Smooth muscle cell (in vitro differentiated cells): ENCODE measurements around the gene ITIH1. TPM values are rescaled to one million over a fixed set of nuclear protein-coding genes. Genes with fewer than 3 reads are reported as not detected.
A peak's percentile ranks its signal among the peaks of the same experiment; 100 is the strongest.

ENCODE experiments used
- DNase-seq: peaks from one replicate; lab custom pipeline; 2025; ENCODE audit not compliant: unreplicated experiment; lab: John Stamatoyannopoulos, UW
- H2AFZ ChIP-seq: fragments of 200-600 bp; sonication (generic); 2 replicates; pipeline ENCODE4 v1.6.0; 2016; ENCODE audit warnings: antibody characterized with exemption, low read depth, mild to moderate bottlenecking
- H3F3A ChIP-seq: fragments of 200-600 bp; sonication (generic); 2 replicates; pipeline ENCODE4 v1.6.0; 2017; ENCODE audit warnings: antibody characterized with exemption, low read depth
- H3K27ac ChIP-seq: fragments of 200-600 bp; sonication (generic); 2 replicates; pipeline ENCODE4 v1.5.1; 2016; ENCODE audit warnings: low read depth, mild to moderate bottlenecking
- H3K27me3 ChIP-seq: fragments of 200-600 bp; sonication (generic); 2 replicates; pipeline ENCODE4 v1.6.1; 2016; ENCODE audit warnings: low read depth, mild to moderate bottlenecking
- H3K36me3 ChIP-seq: fragments of 200-600 bp; sonication (generic); 2 replicates; pipeline ENCODE4 v1.5.1; 2016; ENCODE audit warnings: low read depth
- H3K4me1 ChIP-seq: fragments of 200-600 bp; sonication (generic); 2 replicates; pipeline ENCODE4 v1.5.1; 2016; ENCODE audit warnings: low read depth
- H3K4me2 ChIP-seq: fragments of 200-600 bp; sonication (generic); 2 replicates; pipeline ENCODE4 v1.6.0; 2016; ENCODE audit warnings: mild to moderate bottlenecking
- H3K4me3 ChIP-seq: fragments of 200-600 bp; sonication (generic); 2 replicates; pipeline ENCODE4 v1.5.1; 2016; ENCODE audit warnings: mild to moderate bottlenecking
- H3K79me2 ChIP-seq: fragments of 200-600 bp; sonication (generic); 2 replicates; pipeline ENCODE4 v1.6.0; 2016; ENCODE audit warnings: low read depth, mild to moderate bottlenecking
- H3K9ac ChIP-seq: fragments of 200-600 bp; sonication (generic); 2 replicates; pipeline ENCODE4 v1.6.0; 2016; ENCODE audit warnings: low read depth
- H3K9me3 ChIP-seq: fragments of 200-600 bp; sonication (generic); replicated peaks from 2 replicates; pipeline ENCODE4 v1.5.1; 2016; ENCODE audit warnings: low read depth
- H4K20me1 ChIP-seq: fragments of 200-600 bp; sonication (generic); 2 replicates; pipeline ENCODE4 v1.6.0; 2016; ENCODE audit warnings: low read depth
- WGBS: methylation state at CpG from one replicate; pipeline ENCODE4 v1.1.7; 2016; ENCODE audit warnings: low lambda C conversion rate; 5-methylcytosine and 5-hydroxymethylcytosine counted together
- polyA plus RNA-seq: library from polyadenylated mRNA; unstranded; fragments of >200 nt; fragmentation: Nextera tagmentation; extraction: Ambion mirVana; gene quantifications from 2 replicates; pipeline ENCODE4 v1.2.1, GENCODE V29; 2016
- total RNA-seq: library from RNA; depleted of rRNA; stranded (reverse); fragments of >200 nt; gene quantifications from 2 replicates; pipeline ENCODE4 v1.2.3, GENCODE V29; 2014
- TF ChIP-seq, protein P1 (sequence below): fragments of 200-600 bp; sonication (generic); IDR thresholded peaks from 2 replicates; pipeline ENCODE4 v1.5.1; 2017; ENCODE audit warnings: borderline replicate concordance, mild to moderate bottlenecking, antibody characterized with exemption; ENCODE audit not compliant: insufficient read depth, poor library complexity, severe bottlenecking

ITIH1 gene
- total and polyA plus RNA-seq, 2 experiments from 2014 or later, result not detected

DNA sequence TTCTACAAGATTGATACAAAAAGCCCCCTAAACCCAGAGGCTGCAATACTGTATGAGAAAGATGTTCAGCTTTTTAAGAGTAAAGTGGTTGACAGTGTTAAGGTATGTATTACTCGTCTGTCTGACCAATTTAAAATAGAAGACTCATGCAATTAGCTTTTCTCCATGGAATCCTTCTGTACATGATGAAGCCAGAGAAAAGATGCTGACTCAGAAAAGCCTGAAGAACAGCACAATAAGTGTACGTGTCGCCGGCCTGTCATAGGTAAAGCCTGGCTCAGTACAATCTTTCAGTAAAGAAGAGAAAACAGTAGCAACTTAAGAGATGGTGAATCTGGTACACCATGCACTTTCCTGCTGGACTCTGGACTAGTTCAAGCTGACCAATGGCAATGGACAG is 23.0 kb upstream of the ITIH1 start:
- Histone ChIP-seq H3K79me2 (no peaks in the 10 kb centered on the region), H3K4me2 (no peak overlapping the region), H3K9ac (no peak overlapping the region), H2AFZ (no peak overlapping the region), H3K27me3 (no peaks in the 10 kb centered on the region), H4K20me1 (no peaks in the 10 kb centered on the region), H3F3A (no peaks in the 10 kb centered on the region), H3K9me3 (no peaks in the 10 kb centered on the region), H3K4me3 (no peak overlapping the region), H3K27ac (no peak overlapping the region), H3K36me3 (peaks cover 16% of the 10 kb centered on the region), H3K4me1 (no peaks in the 10 kb centered on the region)
- no peak for DNase-seq
- 98% methylated on average over 4 of the region's 4 CpGs for WGBS
- TF ChIP-seq, protein P1, sequence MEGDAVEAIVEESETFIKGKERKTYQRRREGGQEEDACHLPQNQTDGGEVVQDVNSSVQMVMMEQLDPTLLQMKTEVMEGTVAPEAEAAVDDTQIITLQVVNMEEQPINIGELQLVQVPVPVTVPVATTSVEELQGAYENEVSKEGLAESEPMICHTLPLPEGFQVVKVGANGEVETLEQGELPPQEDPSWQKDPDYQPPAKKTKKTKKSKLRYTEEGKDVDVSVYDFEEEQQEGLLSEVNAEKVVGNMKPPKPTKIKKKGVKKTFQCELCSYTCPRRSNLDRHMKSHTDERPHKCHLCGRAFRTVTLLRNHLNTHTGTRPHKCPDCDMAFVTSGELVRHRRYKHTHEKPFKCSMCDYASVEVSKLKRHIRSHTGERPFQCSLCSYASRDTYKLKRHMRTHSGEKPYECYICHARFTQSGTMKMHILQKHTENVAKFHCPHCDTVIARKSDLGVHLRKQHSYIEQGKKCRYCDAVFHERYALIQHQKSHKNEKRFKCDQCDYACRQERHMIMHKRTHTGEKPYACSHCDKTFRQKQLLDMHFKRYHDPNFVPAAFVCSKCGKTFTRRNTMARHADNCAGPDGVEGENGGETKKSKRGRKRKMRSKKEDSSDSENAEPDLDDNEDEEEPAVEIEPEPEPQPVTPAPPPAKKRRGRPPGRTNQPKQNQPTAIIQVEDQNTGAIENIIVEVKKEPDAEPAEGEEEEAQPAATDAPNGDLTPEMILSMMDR, result no peak

DNA sequence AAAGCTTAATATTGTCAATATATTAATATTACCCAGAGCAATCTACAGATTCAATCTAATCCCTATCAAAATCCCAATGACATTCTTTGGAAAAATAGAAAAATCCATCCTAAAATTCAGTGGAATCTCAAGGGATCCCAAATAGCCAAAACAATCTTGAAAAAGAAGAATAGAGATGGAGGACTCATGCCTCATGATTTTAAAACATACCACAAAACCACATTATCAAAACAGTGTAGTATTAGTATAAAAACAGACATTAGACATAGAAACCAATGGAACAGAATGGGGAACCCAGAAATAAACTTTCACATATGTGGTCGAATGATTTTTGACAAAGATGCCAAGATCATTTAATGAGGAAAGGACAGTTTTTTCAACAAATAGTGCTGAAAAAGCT is 21.3 kb upstream of the ITIH1 start:
- no peak overlapping the region for H3K4me2 ChIP-seq
- no peaks in the 10 kb centered on the region for H3F3A ChIP-seq
- H3K27ac ChIP-seq, result no peak overlapping the region
- no peaks in the 10 kb centered on the region for H3K79me2 ChIP-seq
- no peak for DNase-seq
- no peak overlapping the region for H2AFZ ChIP-seq
- H4K20me1 ChIP-seq, result no peaks in the 10 kb centered on the region
- no peak overlapping the region for H3K4me3 ChIP-seq
- 97% methylated on average over 1 of the region's 1 CpG for WGBS
- no peaks in the 10 kb centered on the region for H3K9me3 ChIP-seq
- no peak overlapping the region for H3K9ac ChIP-seq
- H3K4me1 ChIP-seq, result no peaks in the 10 kb centered on the region
- no peaks in the 10 kb centered on the region for H3K27me3 ChIP-seq
- H3K36me3 ChIP-seq, result peaks cover 12% of the 10 kb centered on the region
- TF ChIP-seq, protein P1, result no peak

DNA sequence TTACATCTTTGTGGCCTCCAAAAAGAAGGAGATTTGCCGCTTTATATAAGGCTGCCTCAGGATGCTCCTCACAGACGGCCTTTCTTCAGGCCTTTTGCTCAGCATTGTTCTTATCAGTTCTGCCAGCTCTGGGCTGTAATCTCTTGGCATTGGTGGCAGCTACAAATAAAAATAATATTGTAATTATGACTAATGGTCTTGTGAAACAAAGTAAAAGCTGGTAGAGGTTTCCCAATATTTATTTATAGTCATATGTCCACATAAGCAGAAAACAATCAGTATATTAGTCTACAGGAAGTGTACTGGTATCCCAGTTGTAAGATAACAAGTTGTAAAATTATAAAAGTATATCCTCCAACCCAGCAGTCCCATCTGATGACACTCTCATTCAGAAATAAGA is 13.9 kb upstream of the ITIH1 start:
- DNase-seq, result no peak
- no peak overlapping the region for H3K27ac ChIP-seq
- TF ChIP-seq, protein P1, result no peak
- no peaks in the 10 kb centered on the region for H3K4me1 ChIP-seq
- H3K4me2 ChIP-seq, result no peak overlapping the region
- no peaks in the 10 kb centered on the region for H4K20me1 ChIP-seq
- H3K9ac ChIP-seq, result no peak overlapping the region
- H3K36me3 ChIP-seq, result peaks cover 46% of the 10 kb centered on the region
- H2AFZ ChIP-seq, result no peak overlapping the region
- WGBS, result 88% methylated on average over 2 of the region's 2 CpGs
- H3K79me2 ChIP-seq, result peaks cover 2% of the 10 kb centered on the region
- no peaks in the 10 kb centered on the region for H3K27me3 ChIP-seq
- H3K9me3 ChIP-seq, result no peaks in the 10 kb centered on the region
- no peaks in the 10 kb centered on the region for H3F3A ChIP-seq
- no peak overlapping the region for H3K4me3 ChIP-seq

DNA sequence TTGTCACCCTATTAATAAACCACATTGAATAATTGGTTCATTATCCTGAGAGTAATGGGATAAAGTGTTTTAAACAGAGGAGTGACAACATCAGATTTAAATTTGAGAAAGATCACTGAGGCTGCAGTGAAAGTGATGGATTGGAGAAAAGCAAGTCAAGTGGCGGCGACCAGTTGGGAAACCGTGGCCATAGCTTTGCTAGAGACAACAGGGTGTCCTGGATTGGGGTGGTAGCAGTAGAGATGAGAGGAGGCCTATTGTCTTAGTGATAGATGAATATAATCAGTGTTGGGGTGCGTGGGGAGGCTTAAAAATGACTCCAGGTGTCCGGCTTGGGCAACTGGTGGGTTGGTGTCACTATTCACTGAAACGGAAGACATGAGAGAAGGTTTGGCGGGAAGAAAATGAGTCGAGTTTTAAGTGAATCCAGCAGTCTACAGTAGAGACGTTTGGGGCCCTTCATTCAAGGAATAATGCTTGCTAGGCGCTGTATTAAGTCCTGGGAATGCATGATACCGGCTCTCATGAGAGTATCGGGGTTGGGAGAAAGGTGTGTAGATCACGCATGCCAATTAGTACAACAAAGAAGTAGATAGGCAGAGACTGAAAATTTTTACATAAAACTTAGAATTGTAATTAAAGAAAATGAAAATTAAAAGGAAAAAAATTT is 7.5 kb upstream of the ITIH1 start:
- no peaks in the 10 kb centered on the region for H3F3A ChIP-seq
- H3K9ac ChIP-seq, result peak overlapping the region; percentile 77
- H3K9me3 ChIP-seq, result no peaks in the 10 kb centered on the region
- WGBS, result 23% methylated on average over 13 of the region's 13 CpGs
- peak overlapping the region; percentile 97 for H3K4me3 ChIP-seq
- H4K20me1 ChIP-seq, result no peaks in the 10 kb centered on the region
- no peaks in the 10 kb centered on the region for H3K27me3 ChIP-seq
- H2AFZ ChIP-seq, result peak overlapping the region; percentile 95
- H3K4me2 ChIP-seq, result peak overlapping the region; percentile 98
- peaks cover 10% of the 10 kb centered on the region for H3K4me1 ChIP-seq
- peaks cover 12% of the 10 kb centered on the region for H3K36me3 ChIP-seq
- DNase-seq, result no peak
- TF ChIP-seq, protein P1, result no peak
- H3K79me2 ChIP-seq, result peaks cover 23% of the 10 kb centered on the region
- no peak overlapping the region for H3K27ac ChIP-seq
